OCI-LY1 (cell line): ENCODE measurements around the gene SORBS2.

ENCODE experiments used
- H2AFZ ChIP-seq: fragments of 200-600 bp; sonication (generic), shearing (Covaris generic); 2 replicates; pipeline ENCODE4 v1.6.0; 2014; ENCODE audit warnings: antibody characterized with exemption, mild to moderate bottlenecking, low read length
- H3F3A ChIP-seq: fragments of 200-600 bp; sonication (generic), shearing (Covaris generic); 2 replicates; pipeline ENCODE4 v1.6.0; 2014; ENCODE audit warnings: mild to moderate bottlenecking, antibody characterized with exemption, low read length, moderate library complexity; ENCODE audit not compliant: insufficient read depth
- H3K27ac ChIP-seq: fragments of 200-600 bp; sonication (generic); 2 replicates; pipeline ENCODE4 v1.5.1; 2014; ENCODE audit warnings: low read length, mixed run types, mild to moderate bottlenecking, low read depth; ENCODE audit not compliant: poor library complexity, severe bottlenecking
- H3K27me3 ChIP-seq: fragments of 200-600 bp; sonication (generic); 2 replicates; pipeline ENCODE4 v1.6.0; 2014; ENCODE audit warnings: antibody characterized with exemption, mild to moderate bottlenecking, low read length, moderate library complexity; ENCODE audit not compliant: insufficient read depth
- H3K36me3 ChIP-seq: fragments of 200-600 bp; sonication (generic); 2 replicates; pipeline ENCODE4 v1.6.1; 2014; ENCODE audit warnings: mild to moderate bottlenecking, antibody characterized with exemption, low read length, moderate library complexity, mixed read lengths; ENCODE audit not compliant: insufficient read depth
- H3K4me1 ChIP-seq: fragments of 200-600 bp; sonication (generic); 2 replicates; pipeline ENCODE4 v1.5.1; 2014; ENCODE audit warnings: mild to moderate bottlenecking, low read length, moderate library complexity; ENCODE audit not compliant: insufficient read depth, severe bottlenecking
- H3K4me2 ChIP-seq: fragments of 200-600 bp; sonication (generic), shearing (Covaris generic); 2 replicates; pipeline ENCODE4 v1.6.1; 2014; ENCODE audit warnings: low read length
- H3K4me3 ChIP-seq: fragments of 200-600 bp; sonication (generic); 2 replicates; pipeline ENCODE4 v1.5.1; 2014; ENCODE audit warnings: low read length, low read depth, mild to moderate bottlenecking, mixed read lengths; ENCODE audit not compliant: poor library complexity, severe bottlenecking
- H3K79me2 ChIP-seq: fragments of 200-600 bp; shearing (Covaris generic); 2 replicates; pipeline ENCODE4 v1.6.1; 2016; ENCODE audit warnings: mixed run types, low read length, mixed read lengths; ENCODE audit not compliant: insufficient read depth
- H3K9ac ChIP-seq: fragments of 200-600 bp; sonication (generic), shearing (Covaris generic); 2 replicates; pipeline ENCODE4 v1.6.1; 2014; ENCODE audit warnings: mild to moderate bottlenecking, low read length, mixed read lengths
- H3K9me2 ChIP-seq: fragments of 200-600 bp; sonication (generic), shearing (Covaris generic); 2 replicates; pipeline ENCODE4 v1.6.1; 2014; ENCODE audit warnings: low read depth, mild to moderate bottlenecking, low read length, mixed read lengths
- H3K9me3 ChIP-seq: fragments of 200-600 bp; shearing (Covaris generic); 2 replicates; pipeline ENCODE4 v1.6.1; 2014; ENCODE audit warnings: low read length, mixed read lengths
- H4K20me1 ChIP-seq: fragments of 200-600 bp; sonication (generic), shearing (Covaris generic); 2 replicates; pipeline ENCODE4 v1.6.0; 2016; ENCODE audit warnings: mild to moderate bottlenecking, low read length; ENCODE audit not compliant: insufficient read depth
- EZH2 ChIP-seq: fragments of 200-600 bp; sonication (generic), shearing (Covaris generic); IDR thresholded peaks from 2 replicates; pipeline ENCODE4 v1.8.0; 2017; ENCODE audit warnings: borderline replicate concordance, mixed run types, mild to moderate bottlenecking, antibody characterized with exemption, low read length, moderate library complexity, mixed read lengths
- TF ChIP-seq, protein P1 (sequence below): fragments of 200-600 bp; sonication (generic), shearing (Covaris generic); IDR thresholded peaks from 2 replicates; pipeline ENCODE4 v1.5.1; 2017; ENCODE audit warnings: mild to moderate bottlenecking, antibody characterized with exemption, low read length, moderate library complexity, mixed read lengths

Gene SORBS2

DNA sequence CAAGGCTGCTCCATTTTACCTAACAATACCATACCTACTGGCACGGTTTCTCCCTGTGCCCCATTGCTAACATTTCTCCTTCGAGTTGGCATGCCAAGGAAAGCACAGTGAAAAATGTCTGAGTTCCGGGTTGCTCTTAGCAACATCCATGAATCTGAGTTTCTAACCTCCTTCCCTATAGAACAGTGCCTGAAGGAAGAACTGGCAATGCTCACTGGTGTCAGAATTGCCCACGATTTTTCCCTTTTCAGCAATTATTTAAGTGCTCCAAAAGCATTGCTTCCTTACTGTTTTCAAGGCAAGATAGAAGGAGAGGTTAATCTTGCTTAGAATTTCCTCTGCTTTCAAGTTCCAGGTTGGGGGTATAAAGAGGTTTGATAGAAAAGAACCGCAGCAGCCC lies 75.1 kb downstream of the SORBS2 start:
- TF ChIP-seq EZH2: no peak
- TF ChIP-seq, protein P1, sequence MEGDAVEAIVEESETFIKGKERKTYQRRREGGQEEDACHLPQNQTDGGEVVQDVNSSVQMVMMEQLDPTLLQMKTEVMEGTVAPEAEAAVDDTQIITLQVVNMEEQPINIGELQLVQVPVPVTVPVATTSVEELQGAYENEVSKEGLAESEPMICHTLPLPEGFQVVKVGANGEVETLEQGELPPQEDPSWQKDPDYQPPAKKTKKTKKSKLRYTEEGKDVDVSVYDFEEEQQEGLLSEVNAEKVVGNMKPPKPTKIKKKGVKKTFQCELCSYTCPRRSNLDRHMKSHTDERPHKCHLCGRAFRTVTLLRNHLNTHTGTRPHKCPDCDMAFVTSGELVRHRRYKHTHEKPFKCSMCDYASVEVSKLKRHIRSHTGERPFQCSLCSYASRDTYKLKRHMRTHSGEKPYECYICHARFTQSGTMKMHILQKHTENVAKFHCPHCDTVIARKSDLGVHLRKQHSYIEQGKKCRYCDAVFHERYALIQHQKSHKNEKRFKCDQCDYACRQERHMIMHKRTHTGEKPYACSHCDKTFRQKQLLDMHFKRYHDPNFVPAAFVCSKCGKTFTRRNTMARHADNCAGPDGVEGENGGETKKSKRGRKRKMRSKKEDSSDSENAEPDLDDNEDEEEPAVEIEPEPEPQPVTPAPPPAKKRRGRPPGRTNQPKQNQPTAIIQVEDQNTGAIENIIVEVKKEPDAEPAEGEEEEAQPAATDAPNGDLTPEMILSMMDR: no peak
- Histone ChIP-seq H3K36me3 (peaks cover 24% of the 10 kb centered on the region), H3K4me1 (peaks cover 34% of the 10 kb centered on the region), H2AFZ (no peak overlapping the region), H3K4me2 (no peak overlapping the region), H4K20me1 (no peaks in the 10 kb centered on the region), H3F3A (no peaks in the 10 kb centered on the region), H3K9ac (no peak overlapping the region), H3K4me3 (no peak overlapping the region), H3K9me3 (no peaks in the 10 kb centered on the region), H3K79me2 (no peaks in the 10 kb centered on the region), H3K27me3 (no peaks in the 10 kb centered on the region), H3K9me2 (no peaks in the 10 kb centered on the region), H3K27ac (no peak overlapping the region)

DNA sequence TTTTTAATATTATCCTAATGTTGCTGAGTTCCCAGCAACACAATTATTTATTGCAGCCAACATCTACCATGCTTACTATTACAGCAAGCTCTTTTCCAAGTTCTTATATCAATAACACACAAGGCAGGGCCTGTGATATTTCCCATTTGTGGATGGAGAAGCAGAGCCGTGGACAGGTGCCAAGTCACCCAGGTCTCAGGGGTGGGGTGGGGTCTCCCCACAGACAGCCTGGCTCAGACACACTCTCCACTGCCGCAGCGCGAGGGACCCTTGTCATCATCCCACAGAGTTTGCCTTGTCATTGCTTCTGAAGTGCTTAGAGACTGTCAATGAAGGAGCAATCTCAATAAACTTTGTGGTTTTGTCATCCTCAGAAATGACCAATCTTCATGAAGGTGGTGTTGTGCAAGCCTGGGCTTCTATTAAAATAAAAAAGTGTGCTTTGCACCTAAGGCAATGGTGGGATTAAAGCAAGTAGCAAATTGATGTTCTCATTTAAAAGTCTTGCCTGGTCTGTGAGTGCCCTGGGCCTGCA lies 76.1 kb downstream of the SORBS2 start:
- H3K27ac ChIP-seq: no peak overlapping the region
- no peak overlapping the region for H3K4me3 ChIP-seq
- no peak overlapping the region for H3K9ac ChIP-seq
- no peak overlapping the region for H3K4me2 ChIP-seq
- peaks cover 34% of the 10 kb centered on the region for H3K4me1 ChIP-seq
- no peaks in the 10 kb centered on the region for H3K27me3 ChIP-seq
- H3K9me2 ChIP-seq: no peaks in the 10 kb centered on the region
- no peaks in the 10 kb centered on the region for H3K79me2 ChIP-seq
- peaks cover 24% of the 10 kb centered on the region for H3K36me3 ChIP-seq
- no peaks in the 10 kb centered on the region for H4K20me1 ChIP-seq
- no peak overlapping the region for H2AFZ ChIP-seq
- no peaks in the 10 kb centered on the region for H3F3A ChIP-seq
- TF ChIP-seq, protein P1: no peak
- TF ChIP-seq EZH2: no peak
- H3K9me3 ChIP-seq: no peaks in the 10 kb centered on the region

- Histone ChIP-seq H3K9me3 (no peaks in the 10 kb centered on the region), H3K4me3 (no peak overlapping the region), H3K27ac (no peak overlapping the region), H3F3A (no peaks in the 10 kb centered on the region), H3K79me2 (no peaks in the 10 kb centered on the region), H2AFZ (no peak overlapping the region), H3K27me3 (no peaks in the 10 kb centered on the region), H4K20me1 (no peaks in the 10 kb centered on the region), H3K9ac (no peak overlapping the region), H3K4me2 (no peak overlapping the region), H3K4me1 (peaks cover 34% of the 10 kb centered on the region), H3K9me2 (no peaks in the 10 kb centered on the region), H3K36me3 (peaks cover 25% of the 10 kb centered on the region)
- no peak for TF ChIP-seq EZH2
- TF ChIP-seq, protein P1: no peak
These were observed 77.1 kb downstream of the SORBS2 start for GRCh38 chr4:185734930-185735329.
